GM18861 (cell line): ENCODE results near the gene GSK3A.

ENCODE experiments used
- ATAC-seq: cut with Tn5 transposase; IDR thresholded peaks from one replicate; pipeline ENCODE4 v1.9.1; 2021; ENCODE audit not compliant: unreplicated experiment

GSK3A gene

DNA sequence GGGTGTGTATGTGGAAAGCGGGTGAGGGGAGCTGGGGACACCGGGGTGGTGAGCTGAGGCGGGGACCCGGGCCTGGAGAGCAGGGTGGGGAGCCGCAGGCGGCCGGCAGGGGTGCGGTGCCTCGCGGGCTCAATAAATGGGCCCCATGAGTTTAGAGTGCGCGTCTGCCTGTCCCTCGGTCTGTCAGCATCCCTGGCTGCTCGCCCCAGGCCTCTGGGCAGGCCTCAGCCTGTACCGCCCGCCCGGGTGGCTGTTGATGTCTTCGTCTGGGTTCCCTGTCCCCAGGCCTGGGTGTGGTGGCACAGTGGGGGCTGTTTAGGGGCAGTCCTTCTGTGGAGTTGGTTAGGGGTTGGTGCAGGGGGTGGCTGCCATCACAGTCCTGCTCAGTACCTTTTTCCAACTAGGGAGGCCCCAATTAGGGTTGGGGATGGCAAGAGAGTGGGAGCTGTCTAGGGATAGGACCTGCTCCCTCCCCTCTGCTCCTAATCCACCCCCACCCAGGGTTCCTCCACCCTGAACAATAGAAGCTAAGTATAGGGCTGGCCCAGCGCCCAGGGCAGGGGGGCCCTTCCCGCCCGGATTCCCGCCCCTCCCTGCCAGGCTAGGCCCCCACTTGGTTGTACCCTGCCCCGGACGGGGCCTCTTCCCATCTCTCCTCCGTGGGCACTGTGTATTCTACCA is 38.9 kb upstream of the GSK3A start:
- ATAC-seq, result no peak

GRCh38 chr19:42280815-42281145 is 38.4 kb upstream of the GSK3A start:
- ATAC-seq, result no peak

- ATAC-seq, result peak; percentile 19
Observed at GRCh38 chr19:42279902-42280814, 37.8 kb upstream of the GSK3A start.

DNA sequence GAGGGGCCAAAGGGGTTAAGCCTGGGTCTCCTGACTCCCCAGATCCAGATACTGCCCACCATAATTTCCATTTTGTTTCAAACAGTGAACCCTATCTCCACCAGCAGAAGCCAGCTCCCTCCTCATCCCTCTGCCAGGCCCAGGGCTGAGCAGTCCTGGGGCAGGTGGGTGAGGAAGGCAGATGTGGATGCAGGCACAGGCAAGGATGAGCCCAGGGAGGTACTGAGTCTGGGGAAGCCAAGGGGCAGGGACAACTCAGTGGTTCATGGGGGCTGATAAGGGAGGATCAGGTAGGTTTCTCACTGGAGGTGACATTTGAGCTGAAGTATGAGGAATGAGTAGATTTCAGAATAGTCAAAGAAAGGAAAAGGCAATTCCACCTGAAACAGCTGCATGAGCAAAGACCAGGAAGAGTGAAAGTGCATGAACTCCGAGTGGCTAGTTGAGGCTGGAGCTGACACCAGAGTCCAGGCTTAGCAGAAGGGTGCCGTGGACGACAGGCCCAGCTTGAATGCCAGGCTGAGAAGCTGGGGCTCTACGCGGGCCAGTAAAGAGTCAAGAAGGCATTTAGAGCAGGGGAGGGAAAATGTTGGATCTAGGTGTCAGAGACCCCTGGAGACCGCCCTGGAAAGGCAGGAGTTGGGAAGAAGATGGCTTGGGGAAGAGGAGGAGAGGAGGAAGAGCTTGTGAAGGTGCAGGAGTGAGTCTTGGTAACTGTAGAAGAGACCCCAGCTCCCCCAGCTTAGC is 36.9 kb upstream of the GSK3A start:
- no peak for ATAC-seq

DNA sequence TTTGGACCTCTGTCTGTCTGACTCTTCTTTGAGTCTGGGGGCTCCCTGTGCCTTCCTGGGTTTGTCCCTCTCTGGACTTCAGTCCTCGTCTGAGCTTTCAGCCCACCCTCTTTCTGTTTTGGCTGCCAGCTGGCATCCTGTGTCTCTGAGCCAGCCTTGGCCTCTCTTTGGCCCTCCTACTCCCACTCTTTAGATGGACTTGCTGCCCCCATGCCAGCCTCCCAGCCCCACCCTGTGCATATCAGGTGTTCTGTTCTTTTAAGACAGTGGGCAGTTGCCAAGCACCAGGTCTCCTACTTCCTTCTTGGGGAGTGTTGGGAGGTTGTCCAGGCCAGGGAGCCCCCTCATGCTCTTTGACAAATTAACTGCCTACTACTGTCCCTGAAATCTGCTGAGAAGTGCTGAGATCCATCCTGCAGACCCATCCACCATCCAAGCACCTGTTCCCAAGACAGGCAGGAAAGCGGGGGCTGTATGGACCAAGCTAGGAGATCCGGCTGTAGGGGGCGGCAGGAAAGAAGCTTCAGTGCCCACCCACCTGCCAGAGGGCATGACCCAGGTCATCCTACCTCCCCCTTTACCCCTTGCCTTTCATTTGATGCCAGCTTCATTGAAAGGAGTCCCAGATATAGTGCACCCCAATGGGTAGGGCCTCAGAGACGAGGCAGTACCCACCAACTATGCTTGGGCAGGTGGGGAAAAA is 36.2 kb upstream of the GSK3A start:
- no peak for ATAC-seq

- ATAC-seq, result no peak
Observed at GRCh38 chr19:42277821-42278451, 35.5 kb upstream of the GSK3A start.

DNA sequence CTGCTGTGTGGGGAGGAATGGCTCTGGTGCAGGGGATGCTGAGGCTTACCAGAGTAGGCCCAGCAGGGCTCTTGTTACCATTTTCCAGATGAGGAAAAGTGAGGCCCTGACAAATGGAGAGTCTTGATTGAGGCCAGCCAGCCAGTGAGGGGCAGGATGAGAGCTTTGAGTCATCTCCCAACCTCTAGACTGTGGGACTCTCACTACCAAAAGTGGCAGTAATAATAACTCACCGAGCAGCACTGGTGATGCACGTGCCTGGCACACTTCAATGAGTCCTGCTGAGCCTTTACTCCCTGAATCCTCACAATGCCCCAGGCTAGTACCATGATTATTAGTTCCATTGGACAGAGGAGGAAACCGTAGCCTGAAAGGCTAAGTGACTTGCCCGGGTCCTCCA is 34.4 kb upstream of the GSK3A start:
- no peak for ATAC-seq

- no peak for ATAC-seq
Observed at GRCh38 chr19:42276284-42276683, 33.9 kb upstream of the GSK3A start.

GRCh38 chr19:42275517-42275916 is 33.1 kb upstream of the GSK3A start:
- ATAC-seq, result no peak

GRCh38 chr19:42275103-42275502 is 32.7 kb upstream of the GSK3A start:
- ATAC-seq, result no peak

DNA sequence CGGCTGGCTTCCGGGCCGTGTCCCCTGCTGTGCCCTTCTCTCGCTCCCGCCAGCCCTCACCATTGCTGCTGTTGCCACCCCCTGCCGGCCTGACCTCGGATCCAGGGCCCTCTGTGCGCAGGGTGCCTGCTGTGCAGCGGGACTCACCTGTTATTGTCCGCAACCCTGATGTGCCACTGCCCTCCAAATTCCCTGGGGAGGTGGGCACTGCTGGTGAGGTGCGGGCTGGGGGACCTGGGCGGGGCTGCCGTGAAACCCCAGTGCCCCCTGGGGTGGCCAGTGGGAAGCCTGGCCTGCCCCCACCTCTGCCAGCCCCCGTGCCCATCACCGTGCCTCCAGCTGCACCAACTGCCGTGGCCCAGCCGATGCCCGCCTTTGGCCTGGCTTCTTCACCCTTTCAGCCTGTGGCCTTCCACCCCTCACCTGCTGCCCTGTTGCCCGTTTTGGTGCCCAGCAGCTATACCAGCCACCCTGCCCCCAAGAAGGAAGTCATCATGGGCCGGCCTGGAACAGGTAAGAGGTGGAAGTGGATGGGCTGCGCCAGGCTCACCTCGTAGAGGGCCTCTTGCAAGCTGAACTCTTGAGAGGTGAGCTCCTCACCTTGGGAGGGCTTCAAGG is 31.8 kb upstream of the GSK3A start:
- ATAC-seq, result no peak

GRCh38 chr19:42273407-42274064 is 31.1 kb upstream of the GSK3A start:
- no peak for ATAC-seq

GRCh38 chr19:42272989-42273406 is 30.6 kb upstream of the GSK3A start:
- ATAC-seq, result no peak

GRCh38 chr19:42272535-42272897 is 30.1 kb upstream of the GSK3A start:
- ATAC-seq, result no peak

GRCh38 chr19:42271861-42272534 is 29.6 kb upstream of the GSK3A start:
- no peak for ATAC-seq

DNA sequence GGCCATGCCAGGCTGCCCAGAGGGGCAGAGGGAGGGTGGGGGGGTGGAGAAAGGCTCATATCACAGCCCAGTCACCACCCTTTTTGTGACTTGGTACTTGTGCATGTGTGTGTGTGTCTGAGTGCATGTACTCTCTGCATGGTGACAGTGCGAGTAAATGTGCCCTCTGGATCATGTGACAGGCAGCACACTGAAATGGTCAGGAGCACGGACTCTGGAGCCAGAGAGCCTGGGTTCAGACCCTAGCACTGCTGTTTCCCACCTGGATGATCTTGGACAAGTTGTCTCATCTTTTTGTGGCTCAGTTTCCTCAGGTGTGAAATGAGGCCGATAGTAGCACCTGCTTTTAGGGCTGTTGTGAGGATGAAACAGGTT is 28.6 kb upstream of the GSK3A start:
- no peak for ATAC-seq

DNA sequence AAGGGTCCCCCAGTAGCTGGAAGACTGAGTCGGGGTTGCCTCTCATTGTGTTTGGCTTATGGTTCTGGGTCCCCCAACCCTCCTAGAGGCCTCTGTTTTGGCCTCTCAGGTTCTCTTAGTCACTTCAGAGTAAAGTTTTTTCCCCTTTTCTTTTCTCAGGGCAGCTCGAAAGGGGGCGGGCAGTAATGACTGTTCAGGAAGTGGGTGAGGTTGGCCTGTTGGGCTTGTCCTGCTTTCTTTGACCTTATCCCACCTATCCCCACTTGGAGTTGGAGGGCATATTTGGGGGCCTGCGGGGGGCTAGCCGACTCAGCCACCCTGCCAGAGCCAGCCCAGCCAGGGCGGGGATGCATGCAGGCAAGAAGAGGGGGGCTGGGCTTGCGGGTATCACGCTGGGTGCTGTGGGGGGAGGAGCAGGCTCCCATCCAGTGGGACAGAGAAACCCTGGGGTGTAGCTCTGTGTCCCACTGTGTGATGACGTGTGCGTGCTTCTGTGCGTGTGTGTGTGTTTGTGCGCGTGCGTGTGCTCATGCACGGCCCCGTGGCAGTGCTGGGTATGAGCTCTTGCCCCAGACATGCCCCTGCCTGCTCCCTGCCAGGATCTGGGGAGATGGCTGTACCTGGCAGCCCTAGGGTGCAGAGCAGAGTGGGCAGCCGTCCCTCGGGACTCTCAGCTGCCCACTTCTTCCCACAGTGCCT is 28.1 kb upstream of the GSK3A start:
- ATAC-seq, result no peak

DNA sequence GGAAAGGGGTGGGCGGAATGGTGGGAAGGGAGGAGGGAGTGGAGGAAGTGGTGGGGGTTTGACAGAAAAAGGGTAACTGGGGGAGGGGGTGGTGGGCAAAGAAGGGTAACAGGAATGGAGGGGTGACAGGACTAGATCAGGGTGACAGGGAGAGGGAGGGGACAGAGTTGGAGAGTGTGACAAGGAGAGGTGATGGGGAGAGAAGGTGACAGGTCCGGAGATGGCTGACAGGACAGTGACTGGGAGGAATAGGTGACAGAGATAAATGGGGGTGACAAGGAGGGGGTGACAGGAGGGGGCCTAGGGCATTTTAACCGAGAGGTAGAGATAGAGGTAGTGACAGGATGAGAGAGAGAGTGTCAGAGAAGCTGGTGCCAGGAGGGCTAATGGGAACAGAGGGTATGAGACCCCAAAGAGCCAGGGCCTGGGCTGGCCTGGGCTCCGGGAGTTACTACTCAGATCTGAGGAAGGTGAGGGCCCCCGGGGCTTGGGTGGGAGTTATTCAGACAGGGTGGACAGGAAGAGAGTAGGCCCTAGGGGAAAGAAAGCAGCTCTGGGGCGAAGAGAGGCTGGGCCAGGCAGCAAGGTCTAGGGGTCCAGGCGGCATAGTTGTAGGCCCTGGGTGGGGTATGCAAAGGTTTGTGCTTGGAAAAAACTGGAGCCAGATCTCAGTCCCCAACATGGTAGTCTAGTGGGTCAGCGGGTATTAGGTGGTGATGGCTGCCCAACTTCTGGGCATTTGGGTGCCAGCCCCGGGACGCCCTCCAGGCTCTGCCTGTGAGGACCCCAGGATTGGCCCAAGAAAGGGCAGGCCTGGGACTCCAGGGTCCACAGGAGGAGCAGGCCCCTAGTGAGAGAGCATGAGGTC is 27.3 kb upstream of the GSK3A start:
- ATAC-seq, result no peak
